H1 (cell line): Measurements from ENCODE around the gene FAT1. TPM values are rescaled to one million over a fixed set of nuclear protein-coding genes. Genes with fewer than 3 reads are reported as not detected.

ENCODE experiments used
- CTCF ChIA-PET: fragments of 300-600 bp; sonication (Branson Sonifier 250); formaldehyde crosslinking; loops from one replicate; lab custom pipeline; 2021; ENCODE audit not compliant: partially characterized antibody; lab: Charles Lee
- POLR2A ChIA-PET: fragments of 300-600 bp; sonication (Branson Sonifier 250); formaldehyde crosslinking; loops from one replicate; lab custom pipeline; 2021; ENCODE audit warnings: inconsistent platforms; ENCODE audit not compliant: partially characterized antibody; lab: Charles Lee
- DNase-seq, 2 experiments: peaks; one replicate each; pipeline versions ENCODE4 v3.0.0 to v3.0.0-alpha.2; 2010 to 2022; ENCODE audit warnings: low spot score in 2 of 2, low read depth in 1 of 2, mixed read lengths in 1 of 2
- FAIRE-seq: peaks from 2 replicates; lab custom pipeline; 2011; peaks lifted over from hg19 to GRCh38; lab: Jason Lieb, UNC
- H2AFZ ChIP-seq: 2 replicates; pipeline ENCODE4 v1.8.1; 2012; ENCODE audit warnings: low read length, inconsistent platforms
- H2AK5ac ChIP-seq: 2 replicates; pipeline ENCODE4 v1.6.1; 2013; ENCODE audit warnings: low read depth, low read length
- H2BK120ac ChIP-seq: replicated peaks from 2 replicates; pipeline ENCODE3; 2013; ENCODE audit warnings: low read depth, low read length, inconsistent platforms
- H2BK12ac ChIP-seq: 2 replicates; pipeline ENCODE4 v1.6.1; 2013; ENCODE audit warnings: low read depth, low read length
- H2BK15ac ChIP-seq: 2 replicates; pipeline ENCODE4 v1.6.1; 2013; ENCODE audit warnings: low read length
- H2BK20ac ChIP-seq: 2 replicates; pipeline ENCODE4 v1.6.1; 2013; ENCODE audit warnings: low read length
- H2BK5ac ChIP-seq: 2 replicates; pipeline ENCODE4 v1.6.1; 2013; ENCODE audit warnings: low read depth, low read length
- H3K14ac ChIP-seq: 2 replicates; pipeline ENCODE4 v1.6.1; 2013; ENCODE audit warnings: inconsistent platforms; ENCODE audit not compliant: insufficient read length
- H3K18ac ChIP-seq: 2 replicates; pipeline ENCODE4 v1.6.1; 2013; ENCODE audit warnings: low read length; ENCODE audit errors: extremely low read depth
- H3K23ac ChIP-seq: 2 replicates; pipeline ENCODE4 v1.6.1; 2013; ENCODE audit warnings: inconsistent platforms; ENCODE audit not compliant: insufficient read length
- H3K23me2 ChIP-seq: 2 replicates; pipeline ENCODE4 v1.6.1; 2013; ENCODE audit warnings: low read depth, low read length
- H3K27ac ChIP-seq: 2 replicates; pipeline ENCODE4 v1.6.1; 2011; ENCODE audit warnings: low read depth, low read length, inconsistent platforms
- H3K27me3 ChIP-seq, 4 experiments: replicated peaks in 1 of 4; 1 replicate in 1 of 4; 2 replicates in 3 of 4; pipeline versions ENCODE4 v1.6.1 to v1.8.1; 2011 to 2013; ENCODE audit warnings: low read length in 3 of 4, mild to moderate bottlenecking in 3 of 4, inconsistent platforms in 2 of 4, mixed read lengths in 2 of 4, moderate library complexity in 1 of 4; ENCODE audit not compliant: control insufficient read depth in 3 of 4, insufficient read depth in 3 of 4; ENCODE audit errors: extremely low read depth in 1 of 4
- H3K36me3 ChIP-seq, 4 experiments: 2 replicates each; pipeline versions ENCODE4 v1.6.1 to v1.8.1; 2011 to 2013; ENCODE audit warnings: mild to moderate bottlenecking in 4 of 4, low read length in 3 of 4, moderate library complexity in 2 of 4, control low read depth in 1 of 4, inconsistent platforms in 1 of 4; ENCODE audit not compliant: insufficient read depth in 4 of 4, control insufficient read depth in 2 of 4
- H3K4ac ChIP-seq: replicated peaks from 2 replicates; pipeline ENCODE3; 2013; ENCODE audit warnings: low read length, low read depth, mixed read lengths, inconsistent platforms; ENCODE audit not compliant: insufficient read length
- H3K4me1 ChIP-seq, 4 experiments: replicated peaks in 1 of 4; 1 replicate in 1 of 4; 2 replicates in 3 of 4; pipeline versions ENCODE4 v1.6.1 to v1.8.1; 2011 to 2013; ENCODE audit warnings: low read length in 3 of 4, inconsistent platforms in 2 of 4, mixed read lengths in 1 of 4; ENCODE audit not compliant: insufficient read depth in 4 of 4, control insufficient read depth in 3 of 4
- H3K4me2 ChIP-seq, 2 experiments: 2 replicates each; pipeline versions ENCODE4 v1.6.1 to v1.8.1; 2011 to 2013; ENCODE audit warnings: low read depth in 2 of 2, low read length in 2 of 2, control low read depth in 1 of 2, inconsistent platforms in 1 of 2, mild to moderate bottlenecking in 1 of 2; ENCODE audit not compliant: insufficient read depth in 1 of 2
- H3K4me3 ChIP-seq, 4 experiments: fragments of 200-600, 300-600 bp in 1 of 4; sonication (generic), shearing (Covaris generic), sonication (Bioruptor Twin) in 1 of 4; 2 replicates each; pipeline versions ENCODE4 v1.5.1 to v1.8.1; 2011 to 2016; ENCODE audit warnings: low read length in 4 of 4, low read depth in 3 of 4, control low read depth in 2 of 4, inconsistent platforms in 2 of 4, mild to moderate bottlenecking in 2 of 4, mixed read lengths in 1 of 4, moderate library complexity in 1 of 4; ENCODE audit not compliant: insufficient read depth in 2 of 4; ENCODE audit errors: extremely low read depth in 1 of 4
- H3K56ac ChIP-seq: replicated peaks from 2 replicates; pipeline ENCODE3; 2013; ENCODE audit warnings: low read depth, mild to moderate bottlenecking, mixed read lengths, low read length, inconsistent platforms; ENCODE audit not compliant: insufficient read length
- H3K79me1 ChIP-seq: 2 replicates; pipeline ENCODE4 v1.6.1; 2013; ENCODE audit warnings: low read depth, low read length, control low read depth
- H3K79me2 ChIP-seq, 2 experiments: 2 replicates each; pipeline versions ENCODE4 v1.6.1 to v1.8.1; 2012 to 2013; ENCODE audit warnings: low read length in 2 of 2, mild to moderate bottlenecking in 2 of 2, inconsistent platforms in 1 of 2; ENCODE audit not compliant: insufficient read depth in 2 of 2, control insufficient read depth in 1 of 2
- H3K9ac ChIP-seq, 4 experiments: replicated peaks in 1 of 4; 1 replicate in 1 of 4; 2 replicates in 3 of 4; pipeline versions ENCODE4 v1.6.1 to v1.8.1; 2011 to 2013; ENCODE audit warnings: low read depth in 3 of 4, low read length in 3 of 4, control low read depth in 2 of 4, mild to moderate bottlenecking in 2 of 4, moderate library complexity in 2 of 4, inconsistent platforms in 1 of 4; ENCODE audit errors: extremely low read depth in 1 of 4
- H3K9me3 ChIP-seq, 2 experiments: 2 replicates each; pipeline versions ENCODE4 v1.6.1 to v1.8.1; 2012 to 2013; ENCODE audit warnings: mild to moderate bottlenecking in 2 of 2, moderate library complexity in 2 of 2, control low read depth in 1 of 2, inconsistent platforms in 1 of 2, low read depth in 1 of 2, low read length in 1 of 2, mixed read lengths in 1 of 2; ENCODE audit not compliant: insufficient read depth in 2 of 2
- H4K20me1 ChIP-seq, 2 experiments: replicated peaks in 1 of 2; 2 replicates each; pipeline versions ENCODE3 to v1.8.1; 2011 to 2013; ENCODE audit warnings: inconsistent platforms in 2 of 2, low read length in 2 of 2, mild to moderate bottlenecking in 1 of 2; ENCODE audit not compliant: insufficient read depth in 2 of 2, control insufficient read depth in 1 of 2
- H4K5ac ChIP-seq: 2 replicates; pipeline ENCODE4 v1.6.1; 2013; ENCODE audit warnings: low read length, low read depth, mixed read lengths, inconsistent platforms; ENCODE audit not compliant: insufficient read length
- H4K8ac ChIP-seq: 2 replicates; pipeline ENCODE4 v1.8.0; 2013; ENCODE audit warnings: mild to moderate bottlenecking, moderate library complexity, low read length, inconsistent platforms; ENCODE audit not compliant: insufficient read depth; ENCODE audit errors: extremely low read depth
- H4K91ac ChIP-seq: replicated peaks from 2 replicates; pipeline ENCODE3; 2013; ENCODE audit warnings: low read length, mixed read lengths, inconsistent platforms; ENCODE audit not compliant: insufficient read length
- CREB1 ChIP-seq: IDR thresholded peaks from 2 replicates; pipeline ENCODE4 v1.6.1; 2012; ENCODE audit warnings: inconsistent platforms
- JUN ChIP-seq: IDR thresholded peaks from 2 replicates; pipeline ENCODE4 v1.6.1; 2011; ENCODE audit warnings: low read depth, mild to moderate bottlenecking, improper control_type of control experiment, low read length
- POLR2A ChIP-seq, 2 experiments: IDR thresholded peaks; 1 replicate in 1 of 2; 2 replicates in 1 of 2; pipeline ENCODE4 v1.6.1; 2011; ENCODE audit warnings: low read depth in 2 of 2, low read length in 2 of 2, mild to moderate bottlenecking in 2 of 2; ENCODE audit errors: control extremely low read depth in 1 of 2
- WGBS, 2 experiments: shearing (Covaris generic) in 1 of 2; methylation state at CpG; one replicate each; pipeline versions ENCODE4 v1.1.6 to v1.1.7; 2013 to 2015; ENCODE audit warnings: low lambda C conversion rate in 2 of 2, mixed read lengths in 2 of 2, inconsistent platforms in 1 of 2, low coverage in 1 of 2, missing lambda C conversion rate in 1 of 2; ENCODE audit not compliant: insufficient replicate concordance in 2 of 2, insufficient coverage in 1 of 2, insufficient read length in 1 of 2; ENCODE audit errors: extremely low coverage in 1 of 2, missing lambda C conversion rate in 1 of 2; 5-methylcytosine and 5-hydroxymethylcytosine counted together
- long read RNA-seq, 2 experiments: library from RNA in 1 of 2; library from capped mRNA in 1 of 2; stranded (forward); transcript quantifications; one replicate each; pipeline ENCODE4 v2.0.0, GENCODE V29; 2021; ENCODE audit warnings: inconsistent platforms in 1 of 2
- polyA minus RNA-seq, 3 experiments: library from RNA; depleted of rRNA, polyadenylated mRNA; stranded (reverse); fragments of >200 nt; gene quantifications; 1 replicate in 2 of 3; 2 replicates in 1 of 3; pipeline ENCODE4 v1.2.3, GENCODE V29; 2011
- polyA plus RNA-seq, 7 experiments: library from polyadenylated mRNA; depleted of rRNA in 3 of 7; stranded (reverse) in 5 of 7; unstranded in 2 of 7; fragments of >200 nt in 5 of 7; fragments of 200-250 nt in 2 of 7; gene quantifications; 1 replicate in 5 of 7; 2 replicates in 1 of 7; 4 replicates in 1 of 7; pipeline versions ENCODE4 v1.2.1 to v1.2.3, GENCODE V29; 2011 to 2013; ENCODE audit warnings: missing spikeins in 2 of 7, mixed read lengths in 2 of 7
- total RNA-seq: library from RNA; stranded (reverse); fragmentation: NEBNext Ultra II Directional; extraction: Animal tissue kit (Norgen Biotek cat#: 25700); gene quantifications from 2 replicates; pipeline ENCODE4 v1.2.1, GENCODE V29; 2021

Gene FAT1, protein sequence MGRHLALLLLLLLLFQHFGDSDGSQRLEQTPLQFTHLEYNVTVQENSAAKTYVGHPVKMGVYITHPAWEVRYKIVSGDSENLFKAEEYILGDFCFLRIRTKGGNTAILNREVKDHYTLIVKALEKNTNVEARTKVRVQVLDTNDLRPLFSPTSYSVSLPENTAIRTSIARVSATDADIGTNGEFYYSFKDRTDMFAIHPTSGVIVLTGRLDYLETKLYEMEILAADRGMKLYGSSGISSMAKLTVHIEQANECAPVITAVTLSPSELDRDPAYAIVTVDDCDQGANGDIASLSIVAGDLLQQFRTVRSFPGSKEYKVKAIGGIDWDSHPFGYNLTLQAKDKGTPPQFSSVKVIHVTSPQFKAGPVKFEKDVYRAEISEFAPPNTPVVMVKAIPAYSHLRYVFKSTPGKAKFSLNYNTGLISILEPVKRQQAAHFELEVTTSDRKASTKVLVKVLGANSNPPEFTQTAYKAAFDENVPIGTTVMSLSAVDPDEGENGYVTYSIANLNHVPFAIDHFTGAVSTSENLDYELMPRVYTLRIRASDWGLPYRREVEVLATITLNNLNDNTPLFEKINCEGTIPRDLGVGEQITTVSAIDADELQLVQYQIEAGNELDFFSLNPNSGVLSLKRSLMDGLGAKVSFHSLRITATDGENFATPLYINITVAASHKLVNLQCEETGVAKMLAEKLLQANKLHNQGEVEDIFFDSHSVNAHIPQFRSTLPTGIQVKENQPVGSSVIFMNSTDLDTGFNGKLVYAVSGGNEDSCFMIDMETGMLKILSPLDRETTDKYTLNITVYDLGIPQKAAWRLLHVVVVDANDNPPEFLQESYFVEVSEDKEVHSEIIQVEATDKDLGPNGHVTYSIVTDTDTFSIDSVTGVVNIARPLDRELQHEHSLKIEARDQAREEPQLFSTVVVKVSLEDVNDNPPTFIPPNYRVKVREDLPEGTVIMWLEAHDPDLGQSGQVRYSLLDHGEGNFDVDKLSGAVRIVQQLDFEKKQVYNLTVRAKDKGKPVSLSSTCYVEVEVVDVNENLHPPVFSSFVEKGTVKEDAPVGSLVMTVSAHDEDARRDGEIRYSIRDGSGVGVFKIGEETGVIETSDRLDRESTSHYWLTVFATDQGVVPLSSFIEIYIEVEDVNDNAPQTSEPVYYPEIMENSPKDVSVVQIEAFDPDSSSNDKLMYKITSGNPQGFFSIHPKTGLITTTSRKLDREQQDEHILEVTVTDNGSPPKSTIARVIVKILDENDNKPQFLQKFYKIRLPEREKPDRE (N-terminal part only)
- total RNA-seq (137 and 144 TPM in 2 replicates), polyA plus RNA-seq (2011; rRNA removed) (84.0 and 94.4 TPM in 2 replicates), polyA minus RNA-seq (2011; rRNA and poly(A)+ RNA removed) (977 and 1,176 TPM in 2 replicates)
- polyA plus RNA-seq (2011; cell fraction: cytosol; rRNA removed), result 74.4 TPM
- 371 TPM for polyA plus RNA-seq (2011; cell fraction: nucleus; rRNA removed)
- polyA plus RNA-seq (2012, experiment 1 of 2), result 73.7 to 125 TPM (median 95.6 TPM) in 4 replicates
- 10.8 TPM for polyA plus RNA-seq (2012, experiment 2 of 2)
- polyA plus RNA-seq (2013, experiment 1 of 2), result 93.1 TPM
- polyA plus RNA-seq (2013, experiment 2 of 2), result 69.3 TPM
- 243 TPM for polyA minus RNA-seq (2011; cell fraction: cytosol; rRNA and poly(A)+ RNA removed)
- 409 TPM for polyA minus RNA-seq (2011; cell fraction: nucleus; rRNA and poly(A)+ RNA removed)
- long read RNA-seq, experiment 1, transcript FAT1-202 (3 exons, 2,224 nt), result major isoform, 5 of 34 reads
- long read RNA-seq, experiment 1, partial matches to known transcripts, result 14 of 34 reads
- long read RNA-seq, experiment 1, other reads (novel, unspliced or antisense), result 15 of 34 reads
- long read RNA-seq, experiment 2, partial matches to known transcripts, result 0 of 1 reads
- long read RNA-seq, experiment 2, other reads (novel, unspliced or antisense), result 1 of 1 reads

- CTCF ChIA-PET, result interaction anchor here (0.9 to 1.8 kb wide), 5 partner anchors 54 to 223 kb away, joined by 3 to 4 read pairs (median 3); no protein-coding TSS in a partner anchor
- peak within 1 kb of the TSS; percentile 89 for H3K56ac ChIP-seq
- TF ChIP-seq JUN (no peak), CREB1 (no peak), POLR2A (IDR thresholded peaks at IDR 0.05; ENCODE audit: control extremely low read depth in 1 of 2, low read depth in 2 of 2, low read length in 2 of 2) (peak; percentile 69 to 73)
These were observed at the start of gene FAT1 for GRCh38 chr4:186723292-186724057. TSS of gene FAT1 (minus strand) at chr4:186723856. CDS start at chr4:186709827, 14,029 bp downstream.

More at GRCh38 chr4:186723292-186724057, at the start of gene FAT1:
- H3K36me3 ChIP-seq, result peaks cover 0 to 4% (median 0%) of the 10 kb centered on the region in 4 experiments; a peak in 1 of 8 replicates
- H3K4me1 ChIP-seq, result peaks cover 2 to 10% (median 5%) of the 10 kb centered on the region in 4 experiments; a peak in 4 of 7 replicates
- POLR2A ChIA-PET, result interaction anchor here (0.8 to 2.2 kb wide), 14 partner anchors 8 to 1045 kb away, joined by 3 to 8 read pairs (median 4); partner anchors contain the start of gene F11
- H4K5ac ChIP-seq, result peak within 1 kb of the TSS; percentile 76
- 3% methylated on average over 65 of the region's 112 CpGs; no CpG with 5 or more reads in 1 of the 2 experiments for WGBS, 2 experiments
- peaks cover 15 to 45% of the 10 kb centered on the region in 2 experiments for H3K79me2 ChIP-seq
- peak within 1 kb of the TSS; percentile 69 to 93 (median 78) for H3K9ac ChIP-seq
- FAIRE-seq (no peak), DNase-seq (peak in 1 of 2 experiments; percentile 77)
- H3K18ac ChIP-seq, result peak within 1 kb of the TSS; percentile 93
- peak within 1 kb of the TSS; percentile 75 to 99 (median 96) for H3K4me3 ChIP-seq
- H2BK5ac ChIP-seq, result peak within 1 kb of the TSS; percentile 87
- H2BK15ac ChIP-seq, result peak within 1 kb of the TSS; percentile 77; the same call in 1 of the 2 replicates
- no peaks in the 10 kb centered on the region; the same call in 1 of the 2 replicates for H3K79me1 ChIP-seq
- H3K27ac ChIP-seq, result peak within 1 kb of the TSS; percentile 91
- H3K4ac ChIP-seq, result peak within 1 kb of the TSS; percentile 78
- peak within 1 kb of the TSS; percentile 88 for H4K8ac ChIP-seq
- H3K14ac ChIP-seq, result no peak within 1 kb of the TSS
- peaks cover 15% of the 10 kb centered on the region for H3K23me2 ChIP-seq
- no peak within 1 kb of the TSS for H2BK20ac ChIP-seq
- peak within 1 kb of the TSS; percentile 92 for H4K91ac ChIP-seq
- peak within 1 kb of the TSS; percentile 43 for H2BK120ac ChIP-seq
- H3K4me2 ChIP-seq, result peak within 1 kb of the TSS; percentile 93 to 97
- no peak within 1 kb of the TSS for H2AK5ac ChIP-seq
- H2BK12ac ChIP-seq, result peak within 1 kb of the TSS; percentile 77; the same call in 1 of the 2 replicates
- no peak within 1 kb of the TSS for H3K23ac ChIP-seq
- H4K20me1 ChIP-seq, result peaks cover 9 to 17% of the 10 kb centered on the region in 2 experiments
- peaks cover 0 to 8% (median 0%) of the 10 kb centered on the region in 4 experiments; a peak in 3 of 7 replicates for H3K27me3 ChIP-seq
- H2AFZ ChIP-seq, result no peak within 1 kb of the TSS
- no peaks in the 10 kb centered on the region; a peak in 1 of 4 replicates for H3K9me3 ChIP-seq
